ENCODE measurements around the gene MGAT3.

- TF ChIP-seq CTCF (IDR thresholded peaks at IDR 0.05) (no peak), POLR2A (IDR thresholded peaks at IDR 0.05) (no peak)
These were observed 20.7 kb downstream of the MGAT3 start for GRCh38 chr22:39477542-39477941.

Measured in adrenal gland (tissue), 5 donors.